SK-N-SH (cell line): Measurements from ENCODE around the gene RAI1. TPM values are rescaled to one million over a fixed set of nuclear protein-coding genes. Genes with fewer than 3 reads are reported as not detected.

Experiments
- CTCF ChIA-PET: fragments of 300-600, 350-600 bp; formaldehyde crosslinking; extraction: SDS; loops from one replicate; lab custom pipeline; 2021; lab: Yijun Ruan, JAX
- POLR2A ChIA-PET: fragments of 350-600 bp; sonication (Branson Sonifier 250); formaldehyde crosslinking; extraction: SDS; loops from one replicate; lab custom pipeline; 2020; ENCODE audit warnings: antibody characterized with exemption, inconsistent platforms; lab: Yijun Ruan, JAX
- DNase-seq: peaks from one replicate; pipeline ENCODE4 v3.0.0; 2012
- H2AFZ ChIP-seq: fragments of 200-600 bp; sonication (generic); 2 replicates; pipeline ENCODE4 v1.8.1; 2016; ENCODE audit warnings: antibody characterized with exemption, mild to moderate bottlenecking, low read depth
- H3F3A ChIP-seq: fragments of 200-600 bp; sonication (generic); replicated peaks from 2 replicates; pipeline ENCODE3; 2016; ENCODE audit warnings: antibody characterized with exemption, mild to moderate bottlenecking; ENCODE audit not compliant: insufficient read depth
- H3K27ac ChIP-seq, 2 experiments: fragments of 200-500 bp in 1 of 2; fragments of 200-600 bp in 1 of 2; sonication (Bioruptor generic) in 1 of 2; sonication (generic), shearing (Covaris generic) in 1 of 2; 2 replicates each; pipeline versions ENCODE4 v1.5.1 to v1.6.1; 2014 to 2016; ENCODE audit warnings: low read depth in 2 of 2, inconsistent platforms in 1 of 2, low read length in 1 of 2, mild to moderate bottlenecking in 1 of 2, mixed read lengths in 1 of 2
- H3K27me3 ChIP-seq: fragments of 200-600 bp; sonication (generic), shearing (Covaris generic); 2 replicates; pipeline ENCODE4 v1.6.1; 2016; ENCODE audit warnings: mixed run types; ENCODE audit not compliant: insufficient read depth
- H3K36me3 ChIP-seq, 2 experiments: fragments of 200-500 bp in 1 of 2; fragments of 200-600 bp in 1 of 2; sonication (Bioruptor generic) in 1 of 2; sonication (generic) in 1 of 2; replicated peaks in 1 of 2; 2 replicates each; pipeline versions ENCODE3 to v1.5.1; 2014 to 2016; ENCODE audit warnings: low read length in 1 of 2, mild to moderate bottlenecking in 1 of 2; ENCODE audit not compliant: insufficient read depth in 2 of 2, control insufficient read depth in 1 of 2
- H3K4me1 ChIP-seq, 2 experiments: fragments of 200-500 bp in 1 of 2; fragments of 200-600 bp in 1 of 2; sonication (Bioruptor generic) in 1 of 2; sonication (generic), shearing (Covaris generic) in 1 of 2; 2 replicates each; pipeline versions ENCODE4 v1.5.1 to v1.6.1; 2014 to 2016; ENCODE audit warnings: low read depth in 1 of 2, low read length in 1 of 2, mixed run types in 1 of 2; ENCODE audit not compliant: insufficient read depth in 2 of 2, control insufficient read depth in 1 of 2
- H3K4me2 ChIP-seq: fragments of 200-600 bp; sonication (generic), shearing (Covaris generic); 2 replicates; pipeline ENCODE4 v1.6.1; 2017; ENCODE audit warnings: mixed run types
- H3K4me3 ChIP-seq, 2 experiments: fragments of 200-500 bp in 1 of 2; fragments of 200-600 bp in 1 of 2; sonication (Bioruptor generic) in 1 of 2; sonication (generic), shearing (Covaris generic) in 1 of 2; 2 replicates each; pipeline versions ENCODE4 v1.5.1 to v1.8.1; 2014 to 2016; ENCODE audit warnings: low read depth in 2 of 2, inconsistent platforms in 1 of 2, low read length in 1 of 2, mild to moderate bottlenecking in 1 of 2, mixed read lengths in 1 of 2, moderate library complexity in 1 of 2
- H3K79me2 ChIP-seq: fragments of 200-600 bp; sonication (generic); 2 replicates; pipeline ENCODE4 v1.8.1; 2017; ENCODE audit warnings: mild to moderate bottlenecking; ENCODE audit not compliant: insufficient read depth
- H3K9ac ChIP-seq: fragments of 200-600 bp; sonication (generic); 2 replicates; pipeline ENCODE4 v1.6.1; 2017; ENCODE audit warnings: mixed run types
- H3K9me2 ChIP-seq: fragments of 200-600 bp; sonication (generic); 2 replicates; pipeline ENCODE4 v1.6.1; 2017; ENCODE audit warnings: mixed run types
- H3K9me3 ChIP-seq: fragments of 200-600 bp; sonication (generic); 2 replicates; pipeline ENCODE4 v1.6.1; 2017; ENCODE audit warnings: mixed run types, mild to moderate bottlenecking, moderate library complexity
- H4K20me1 ChIP-seq: fragments of 200-600 bp; sonication (generic); 2 replicates; pipeline ENCODE4 v1.6.1; 2017; ENCODE audit warnings: mild to moderate bottlenecking, mixed run types; ENCODE audit not compliant: insufficient read depth
- GABPA ChIP-seq: IDR thresholded peaks from 2 replicates; pipeline ENCODE4 v1.4.0; 2012; ENCODE audit warnings: low read depth, mild to moderate bottlenecking
- MXI1 ChIP-seq: IDR thresholded peaks from 2 replicates; pipeline ENCODE4 v1.6.1; 2012; ENCODE audit warnings: mild to moderate bottlenecking, low read depth, low read length, improper control_type of control experiment
- NFIC ChIP-seq: IDR thresholded peaks from 2 replicates; pipeline ENCODE4 v1.4.0; 2012; ENCODE audit warnings: borderline replicate concordance
- POLR2AphosphoS5 ChIP-seq: IDR thresholded peaks from 2 replicates; pipeline ENCODE4 v1.6.1; 2012; ENCODE audit warnings: low read depth, low read length
- RAD21 ChIP-seq: IDR thresholded peaks from 2 replicates; pipeline ENCODE4 v1.6.1; 2012; ENCODE audit warnings: mild to moderate bottlenecking, low read length
- SIN3A ChIP-seq: IDR thresholded peaks from 2 replicates; pipeline ENCODE4 v1.6.1; 2012; ENCODE audit warnings: low read depth, mild to moderate bottlenecking, low read length, moderate library complexity, borderline replicate concordance
- WGBS: methylation state at CpG from one replicate; pipeline ENCODE4 v1.1.6; 2017; ENCODE audit warnings: low lambda C conversion rate; 5-methylcytosine and 5-hydroxymethylcytosine counted together
- polyA plus RNA-seq, 3 experiments: library from polyadenylated mRNA; depleted of rRNA; stranded (reverse); fragments of >200 nt; gene quantifications; 2 replicates each; pipeline ENCODE4 v1.2.3, GENCODE V29; 2012
- TF ChIP-seq, protein P1 (sequence below): IDR thresholded peaks from 2 replicates; pipeline ENCODE4 v1.4.0; 2012; ENCODE audit warnings: low read depth, borderline replicate concordance
- TF ChIP-seq, protein P2 (sequence below): IDR thresholded peaks from 2 replicates; pipeline ENCODE4 v1.6.1; 2012; ENCODE audit warnings: mild to moderate bottlenecking, low read depth, low read length, moderate library complexity

Gene RAI1
- polyA plus RNA-seq, 1 of the 3 experiments (the other 2 are of a cell fraction) = 4.7 TPM

DNA sequence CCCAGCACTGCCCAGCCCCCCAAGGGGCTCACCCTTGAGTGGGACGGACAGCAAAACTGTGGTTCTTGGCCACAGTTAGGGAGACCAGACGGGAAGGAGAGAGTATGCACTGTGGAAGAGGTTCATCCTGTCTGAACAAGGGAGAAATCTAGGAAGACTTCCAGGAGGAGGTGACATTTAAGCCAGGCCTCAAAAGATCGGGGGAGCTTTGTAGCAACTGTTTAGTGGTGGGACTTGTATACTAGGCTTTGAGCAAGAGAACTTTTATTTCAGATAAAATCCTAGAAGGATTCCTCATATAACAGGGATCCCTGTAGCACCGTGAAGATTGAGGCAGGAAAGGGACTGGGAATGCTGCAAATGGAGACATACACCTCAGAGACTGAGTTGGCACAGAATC lies 124.8 kb downstream of the RAI1 start:
- Histone ChIP-seq H3K36me3 (peaks cover 9 to 48% of the 10 kb centered on the region in 2 experiments), H3K4me3 (no peak overlapping the region), H4K20me1 (no peaks in the 10 kb centered on the region), H3K27ac (peak overlapping the region in 1 of 2 experiments; percentile 67; a peak in 1 of 4 replicates), H3K4me2 (no peak overlapping the region), H3K9ac (no peak overlapping the region), H3K4me1 (peaks cover 0 to 30% of the 10 kb centered on the region in 2 experiments; a peak in 1 of 4 replicates), H3K9me2 (no peaks in the 10 kb centered on the region), H3K9me3 (no peaks in the 10 kb centered on the region), H3K27me3 (no peaks in the 10 kb centered on the region), H3F3A (no peaks in the 10 kb centered on the region), H3K79me2 (no peaks in the 10 kb centered on the region), H2AFZ (no peak overlapping the region)
- 96% methylated on average over 4 of the region's 4 CpGs for WGBS
- ChIA-PET CTCF (interaction anchor here (0.7 to 4.1 kb wide), 6 partner anchors 25 to 125 kb away, joined by 3 to 16 read pairs (median 4); no protein-coding TSS in a partner anchor), POLR2A (interaction anchor here (1.8 kb wide), 1 partner anchor 31 kb away, joined by 6 read pairs; the partner anchor contains the start of gene SREBF1)
- DNase-seq = no peak
- TF ChIP-seq NFIC = no peak
- no peak for TF ChIP-seq GABPA
- 0 out of 2 replicates have a peak, but pooled peaks have one; percentile 1 for TF ChIP-seq POLR2AphosphoS5
- TF ChIP-seq MXI1 = no peak
- TF ChIP-seq RAD21 = no peak

DNA sequence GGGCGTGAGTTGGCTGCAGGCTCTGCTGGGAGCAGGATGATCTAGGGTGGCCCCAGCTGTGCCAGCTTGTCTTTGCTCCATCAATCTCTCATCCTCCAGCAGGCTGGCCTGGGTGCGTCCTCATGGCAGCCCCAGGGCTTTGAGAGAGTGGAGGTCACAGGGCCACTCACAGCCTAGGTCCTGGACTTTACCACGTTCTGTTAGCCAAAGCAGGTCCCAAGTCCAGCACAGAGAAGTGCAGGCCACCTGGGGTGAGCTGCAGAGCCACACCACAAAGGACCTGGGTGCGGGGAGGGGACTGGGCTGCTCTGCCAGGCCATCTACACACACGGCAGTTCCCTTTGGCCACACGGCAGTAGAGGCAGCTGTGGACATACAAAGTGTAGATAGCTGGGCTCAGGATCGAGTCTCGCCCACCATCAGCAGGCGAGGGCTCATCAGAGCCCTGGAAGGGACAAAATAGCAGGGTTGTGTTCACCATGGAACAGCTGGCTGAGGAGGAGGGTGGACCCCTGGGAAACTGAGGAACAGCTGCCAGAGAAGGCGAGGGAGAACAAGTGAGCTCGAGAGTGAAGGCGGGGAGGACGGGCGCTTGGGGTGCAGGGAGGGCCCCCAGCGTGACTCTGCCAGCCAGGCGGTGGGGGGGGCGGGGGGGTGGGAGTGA lies 125.5 kb downstream of the RAI1 start:
- Histone ChIP-seq H3K79me2 (no peaks in the 10 kb centered on the region), H3K9me2 (no peaks in the 10 kb centered on the region)
- DNase-seq = no peak
- POLR2A ChIA-PET = interaction anchor here (0.5 to 1.8 kb wide), 2 partner anchors 16 to 30 kb away, joined by 3 to 6 read pairs; partner anchors contain the start of gene SREBF1
- TF ChIP-seq, protein P1, sequence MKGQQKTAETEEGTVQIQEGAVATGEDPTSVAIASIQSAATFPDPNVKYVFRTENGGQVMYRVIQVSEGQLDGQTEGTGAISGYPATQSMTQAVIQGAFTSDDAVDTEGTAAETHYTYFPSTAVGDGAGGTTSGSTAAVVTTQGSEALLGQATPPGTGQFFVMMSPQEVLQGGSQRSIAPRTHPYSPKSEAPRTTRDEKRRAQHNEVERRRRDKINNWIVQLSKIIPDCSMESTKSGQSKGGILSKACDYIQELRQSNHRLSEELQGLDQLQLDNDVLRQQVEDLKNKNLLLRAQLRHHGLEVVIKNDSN = no peak
- TF ChIP-seq SIN3A = no peak
- TF ChIP-seq, protein P2, sequence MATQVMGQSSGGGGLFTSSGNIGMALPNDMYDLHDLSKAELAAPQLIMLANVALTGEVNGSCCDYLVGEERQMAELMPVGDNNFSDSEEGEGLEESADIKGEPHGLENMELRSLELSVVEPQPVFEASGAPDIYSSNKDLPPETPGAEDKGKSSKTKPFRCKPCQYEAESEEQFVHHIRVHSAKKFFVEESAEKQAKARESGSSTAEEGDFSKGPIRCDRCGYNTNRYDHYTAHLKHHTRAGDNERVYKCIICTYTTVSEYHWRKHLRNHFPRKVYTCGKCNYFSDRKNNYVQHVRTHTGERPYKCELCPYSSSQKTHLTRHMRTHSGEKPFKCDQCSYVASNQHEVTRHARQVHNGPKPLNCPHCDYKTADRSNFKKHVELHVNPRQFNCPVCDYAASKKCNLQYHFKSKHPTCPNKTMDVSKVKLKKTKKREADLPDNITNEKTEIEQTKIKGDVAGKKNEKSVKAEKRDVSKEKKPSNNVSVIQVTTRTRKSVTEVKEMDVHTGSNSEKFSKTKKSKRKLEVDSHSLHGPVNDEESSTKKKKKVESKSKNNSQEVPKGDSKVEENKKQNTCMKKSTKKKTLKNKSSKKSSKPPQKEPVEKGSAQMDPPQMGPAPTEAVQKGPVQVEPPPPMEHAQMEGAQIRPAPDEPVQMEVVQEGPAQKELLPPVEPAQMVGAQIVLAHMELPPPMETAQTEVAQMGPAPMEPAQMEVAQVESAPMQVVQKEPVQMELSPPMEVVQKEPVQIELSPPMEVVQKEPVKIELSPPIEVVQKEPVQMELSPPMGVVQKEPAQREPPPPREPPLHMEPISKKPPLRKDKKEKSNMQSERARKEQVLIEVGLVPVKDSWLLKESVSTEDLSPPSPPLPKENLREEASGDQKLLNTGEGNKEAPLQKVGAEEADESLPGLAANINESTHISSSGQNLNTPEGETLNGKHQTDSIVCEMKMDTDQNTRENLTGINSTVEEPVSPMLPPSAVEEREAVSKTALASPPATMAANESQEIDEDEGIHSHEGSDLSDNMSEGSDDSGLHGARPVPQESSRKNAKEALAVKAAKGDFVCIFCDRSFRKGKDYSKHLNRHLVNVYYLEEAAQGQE = no peak
- TF ChIP-seq, all 33 proteins: peak for 0
- no peak overlapping the region for H2AFZ ChIP-seq
- no peak overlapping the region for H3K9ac ChIP-seq
- peaks cover 3% of the 10 kb centered on the region for H3F3A ChIP-seq
- H3K36me3 ChIP-seq = peaks cover 9 to 52% of the 10 kb centered on the region in 2 experiments
- H3K27ac ChIP-seq = peak overlapping the region in 1 of 2 experiments; percentile 67; a peak in 2 of 4 replicates
- H3K4me3 ChIP-seq = no peak overlapping the region
- no peaks in the 10 kb centered on the region for H4K20me1 ChIP-seq
- no peak overlapping the region for H3K4me2 ChIP-seq
- CTCF ChIA-PET = interaction anchor here (0.7 to 4.1 kb wide), 9 partner anchors 24 to 129 kb away, joined by 3 to 16 read pairs (median 4); partner anchors contain the start of gene RAI1
- H3K9me3 ChIP-seq = no peaks in the 10 kb centered on the region
- H3K4me1 ChIP-seq = peaks cover 0 to 34% of the 10 kb centered on the region in 2 experiments; a peak in 3 of 4 replicates
- H3K27me3 ChIP-seq = no peaks in the 10 kb centered on the region
- WGBS = 86% methylated on average over 15 of the region's 17 CpGs
